Gastroesophageal sphincter (tissue), 3 donors: ENCODE measurements around the gene PSMD2.

Source experiments
- CTCF ChIP-seq, 4 experiments: fragments of 200-600 bp in 2 of 4; fragments of 450-650 bp in 2 of 4; sonication (generic) in 1 of 4; IDR thresholded peaks; one replicate each; pipeline ENCODE4 v1.5.1; 2017 to 2019; ENCODE audit warnings: antibody characterized with exemption in 4 of 4, mild to moderate bottlenecking in 2 of 4, moderate library complexity in 2 of 4
- EP300 ChIP-seq: sonication (generic); formaldehyde crosslinking; IDR thresholded peaks from one replicate; pipeline ENCODE4 v1.6.1; 2017; ENCODE audit warnings: antibody characterized with exemption, mild to moderate bottlenecking
- POLR2A ChIP-seq, 2 donors: fragments of 450-650 bp; IDR thresholded peaks; one replicate each; pipeline ENCODE4 v1.6.1; 2017; ENCODE audit warnings: antibody characterized with exemption in 2 of 2, mild to moderate bottlenecking in 2 of 2, moderate library complexity in 1 of 2
- POLR2AphosphoS5 ChIP-seq: sonication (generic); formaldehyde crosslinking; IDR thresholded peaks from one replicate; pipeline ENCODE4 v1.6.1; 2017; ENCODE audit warnings: antibody characterized with exemption

- TF ChIP-seq CTCF (IDR thresholded peaks at IDR 0.05) (no peak), POLR2A (IDR thresholded peaks at IDR 0.05) (no peak), POLR2AphosphoS5 (no peak), EP300 (no peak)
Measured at GRCh38 chr3:184323696-184324095, 24.7 kb downstream of the PSMD2 start.
